K562 (cell line): ENCODE data around the gene WWOX. TPM values are rescaled to one million over a fixed set of nuclear protein-coding genes. Genes with fewer than 3 reads are reported as not detected.

Experiments
- ATAC-seq: fragments of 200-7000 bp; cut with Tn5 transposase; 3 replicates; pipeline ENCODE4 v1.9.1; 2020; ENCODE audit warnings: moderate library complexity
- BruUV-seq: library from RNA; stranded (reverse); fragments of 400-500 nt; replicated peaks from 2 replicates; lab custom pipeline; 2021; lab: Mats Ljungman, UMichigan
- CTCF ChIA-PET: fragments of 300-600 bp; formaldehyde crosslinking; extraction: SDS; loops from one replicate; lab custom pipeline; 2021; ENCODE audit warnings: low intra/inter-chr PET ratio; lab: Yijun Ruan, JAX
- POLR2A ChIA-PET: fragments of 300-600, 350-650 bp; sonication (Branson Sonifier 250); formaldehyde crosslinking; extraction: SDS; loops from one replicate; lab custom pipeline; 2021; ENCODE audit warnings: antibody characterized with exemption, inconsistent platforms; lab: Yijun Ruan, JAX
- DNase-seq, 4 experiments: peaks; one replicate each; pipeline versions ENCODE4 v3.0.0 to v3.0.0-alpha.2; 2011 to 2018; ENCODE audit warnings: low spot score in 3 of 4, mixed read lengths in 3 of 4; ENCODE audit errors: extremely low read depth in 1 of 4
- FAIRE-seq: peaks from 2 replicates; lab custom pipeline; 2011; peaks lifted over from hg19 to GRCh38; lab: Jason Lieb, UNC
- H2AFZ ChIP-seq: 2 replicates; pipeline ENCODE4 v1.6.0; 2011; ENCODE audit warnings: low read depth, low read length, control low read depth, inconsistent platforms
- H3K27ac ChIP-seq: fragments of 200-600 bp; 3 replicates; pipeline ENCODE4 v1.8.0; 2011; ENCODE audit warnings: low read depth, mild to moderate bottlenecking, control low read depth, inconsistent platforms, low read length, moderate library complexity, mixed read lengths; ENCODE audit errors: extremely low read depth
- H3K27me3 ChIP-seq, 2 experiments: fragments of 300-600 bp in 1 of 2; 2 replicates in 1 of 2; 3 replicates in 1 of 2; pipeline versions ENCODE4 v1.6.0 to v1.8.0; 2011; ENCODE audit warnings: inconsistent platforms in 2 of 2, low read length in 2 of 2, mild to moderate bottlenecking in 1 of 2, mixed read lengths in 1 of 2, moderate library complexity in 1 of 2; ENCODE audit not compliant: control insufficient read depth in 2 of 2, insufficient read depth in 2 of 2
- H3K36me3 ChIP-seq: fragments of 300-600 bp; 3 replicates; pipeline ENCODE4 v1.8.0; 2011; ENCODE audit warnings: mild to moderate bottlenecking, low read length, inconsistent platforms; ENCODE audit not compliant: control insufficient read depth, insufficient read depth
- H3K4me1 ChIP-seq, 2 experiments: fragments of 200-600 bp in 1 of 2; replicated peaks in 1 of 2; 2 replicates in 1 of 2; 3 replicates in 1 of 2; pipeline versions ENCODE4 v1.5.1 to v1.8.0; 2011; ENCODE audit warnings: inconsistent platforms in 2 of 2, low read length in 2 of 2, mild to moderate bottlenecking in 1 of 2, mixed read lengths in 1 of 2, moderate library complexity in 1 of 2; ENCODE audit not compliant: control insufficient read depth in 2 of 2, insufficient read depth in 2 of 2
- H3K4me2 ChIP-seq: 2 replicates; pipeline ENCODE4 v1.6.1; 2011; ENCODE audit warnings: low read length, control low read depth, inconsistent platforms, mixed read lengths; ENCODE audit not compliant: insufficient read depth
- H3K4me3 ChIP-seq: fragments of 200-600 bp; sonication (generic), shearing (Covaris generic); 2 replicates; pipeline ENCODE4 v1.5.1; 2016; ENCODE audit warnings: control low read depth, inconsistent platforms
- H3K79me2 ChIP-seq: fragments of 200-600 bp; 3 replicates; pipeline ENCODE4 v1.8.0; 2011; ENCODE audit warnings: low read length, inconsistent platforms; ENCODE audit not compliant: control insufficient read depth, insufficient read depth
- H3K9ac ChIP-seq, 2 experiments: 2 replicates each; pipeline versions ENCODE4 v1.6.0 to v1.6.1; 2011; ENCODE audit warnings: low read depth in 2 of 2, low read length in 2 of 2, control low read depth in 1 of 2, inconsistent platforms in 1 of 2, mild to moderate bottlenecking in 1 of 2, mixed read lengths in 1 of 2; ENCODE audit not compliant: insufficient read depth in 1 of 2
- H3K9me1 ChIP-seq: one replicate; pipeline ENCODE4 v1.6.0; 2011; ENCODE audit warnings: inconsistent platforms, mild to moderate bottlenecking, low read length, moderate library complexity; ENCODE audit not compliant: control insufficient read depth, insufficient read depth
- H3K9me3 ChIP-seq: replicated peaks from 2 replicates; pipeline ENCODE4 v1.5.1; 2011; ENCODE audit warnings: low read depth, low read length, inconsistent platforms; ENCODE audit not compliant: control insufficient read depth, insufficient read depth
- H4K20me1 ChIP-seq: replicated peaks from 2 replicates; pipeline ENCODE4 v1.6.1; 2011; ENCODE audit warnings: low read length, inconsistent platforms, mixed read lengths; ENCODE audit not compliant: control insufficient read depth, insufficient read depth
- ELK1 ChIP-seq: sonication (generic); formaldehyde crosslinking; IDR thresholded peaks from 2 replicates; pipeline ENCODE4 v1.8.1; 2022; ENCODE audit warnings: missing genetic modification reagents
- HMG20A ChIP-seq: fragments of 450-650 bp; formaldehyde crosslinking; conservative IDR thresholded peaks from 2 replicates; pipeline ENCODE4 v1.4.0; 2020; ENCODE audit warnings: mild to moderate bottlenecking, mixed read lengths
- SPI1 ChIP-seq: IDR thresholded peaks from 2 replicates; pipeline ENCODE4 v1.6.1; 2011; ENCODE audit warnings: low read depth, low read length, control low read depth, borderline replicate concordance
- TCFL5 ChIP-seq: fragments of 250-450 bp; sonication (Bioruptor Pico); conservative IDR thresholded peaks from 2 replicates; pipeline ENCODE4 v1.6.1; 2021; ENCODE audit warnings: mild to moderate bottlenecking, moderate library complexity, matching md5 sums
- WGBS: fragments of 100-300 bp; shearing (Covaris generic); methylation state at CpG from one replicate; pipeline ENCODE4 v1.1.6; 2016; ENCODE audit warnings: low coverage, mixed read lengths; ENCODE audit not compliant: insufficient coverage; ENCODE audit errors: missing lambda C conversion rate; 5-methylcytosine and 5-hydroxymethylcytosine counted together
- in situ Hi-C: fragments of 300-500 bp; cut with MboI; formaldehyde crosslinking; loops from 4 replicates; pipeline ENCODE4 v1.15.0; 2018; ENCODE audit warnings: inconsistent platforms, mixed read lengths
- intact Hi-C: fragments of 100-400 bp; cut with micrococcal nuclease; formaldehyde crosslinking; loops from 2 replicates; pipeline ENCODE4 v1.14.2; 2022
- polyA plus RNA-seq, 8 experiments: library from polyadenylated mRNA; depleted of rRNA in 4 of 8; stranded (reverse) in 5 of 8; unstranded in 3 of 8; fragments of >200 nt; fragmentation: Nextera tagmentation in 2 of 8; fragmentation: Illumina TruSeq in 1 of 8; extraction: Ambion mirVana in 2 of 8; extraction: Trizol in 1 of 8; gene quantifications; 2 replicates each; pipeline versions ENCODE4 v1.2.1 to v1.2.3, GENCODE V29; 2011 to 2014; ENCODE audit warnings: inconsistent platforms in 1 of 8, missing spikeins in 1 of 8
- total RNA-seq, 7 experiments: library from RNA; depleted of rRNA in 6 of 7; stranded (reverse); fragments of >200 nt in 6 of 7; fragmentation: Illumina TruSeq in 2 of 7; extraction: Trizol in 2 of 7; gene quantifications; 2 replicates each; pipeline versions ENCODE4 v1.2.1 to v1.2.3, GENCODE V29; 2011 to 2021; ENCODE audit warnings: low replicate concordance in 1 of 7

WWOX gene
- total and polyA plus RNA-seq, 9 of the 15 experiments (the other 6 are each of a cell fraction or from before 2014, with no cell fraction given), result 1.6 to 22.7 (median 8.1) TPM

GRCh38 chr16:78936060-78936459 is 836.6 kb downstream of the WWOX start (continued):
- no peak for TF ChIP-seq ELK1 (CRISPR knock-in tag)

- POLR2A ChIA-PET, result no interaction called here
- CTCF ChIA-PET, result no interaction called here
- no peak overlapping the region for H3K4me3 ChIP-seq
- FAIRE-seq (no peak), DNase-seq (no peak), ATAC-seq (no peak)
- TF ChIP-seq SPI1, result peak; percentile 97
- TF ChIP-seq TCFL5, result no peak
- TF ChIP-seq HMG20A (CRISPR knock-in tag), result no peak
- no peaks in the 10 kb centered on the region for H3K9me1 ChIP-seq
- H3K9ac ChIP-seq, result no peak overlapping the region
- H3K9me3 ChIP-seq, result no peaks in the 10 kb centered on the region
- H3K27me3 ChIP-seq, result peaks cover 9 to 20% of the 10 kb centered on the region in 2 experiments; a peak in 4 of 5 replicates
- H3K27ac ChIP-seq, result no peak overlapping the region
- intact Hi-C loops, result no loop called here
- 0% methylated on average over 6 of the region's 6 CpGs for WGBS
- BruUV-seq, result no TSS peak
- no peak overlapping the region for H3K4me2 ChIP-seq
- H3K36me3 ChIP-seq, result no peaks in the 10 kb centered on the region
- H2AFZ ChIP-seq, result no peak overlapping the region
- in situ Hi-C loops, result no loop called here
- no peaks in the 10 kb centered on the region for H3K4me1 ChIP-seq
- no peaks in the 10 kb centered on the region for H3K79me2 ChIP-seq
- 0 out of 2 replicates have a peak, but pooled peaks cover 4% of the 10 kb centered on the region for H4K20me1 ChIP-seq
Measured at GRCh38 chr16:78939597-78939996, 840.1 kb downstream of the WWOX start.
